Heart left ventricle (tissue), 16 donors: Measurements from ENCODE around the gene PLA2G4B. TPM values are rescaled to one million over a fixed set of nuclear protein-coding genes. Genes with fewer than 3 reads are reported as not detected.

Experiments used
- ATAC-seq, 4 donors: fragments of 200-7000 bp; cut with Tn5 transposase; one replicate each; pipeline ENCODE4 v1.9.1; 2020 to 2022; ENCODE audit warnings: moderate library complexity in 4 of 4, mild to moderate bottlenecking in 3 of 4, moderate number of reproducible peaks in 1 of 4
- DNase-seq, 5 donors: peaks; one replicate each; pipeline ENCODE4 v3.0.0-alpha.2; 2020
- H3K27ac ChIP-seq, 12 donors: fragments of 200-600 bp; sonication (generic) in 4 of 12; one replicate each; pipeline versions ENCODE4 v1.5.0 to v1.8.0; 2016 to 2022; ENCODE audit warnings: mild to moderate bottlenecking in 2 of 12
- H3K27me3 ChIP-seq, 9 donors: fragments of 200-600 bp; sonication (generic) in 2 of 9; one replicate each; pipeline versions ENCODE4 v1.5.1 to v1.8.0; 2016 to 2022; ENCODE audit warnings: mild to moderate bottlenecking in 3 of 9
- H3K36me3 ChIP-seq, 9 donors: fragments of 200-600 bp; sonication (generic) in 2 of 9; one replicate each; pipeline versions ENCODE4 v1.5.0 to v1.8.0; 2018 to 2022; ENCODE audit warnings: mild to moderate bottlenecking in 2 of 9
- H3K4me1 ChIP-seq, 12 donors: fragments of 200-600 bp; sonication (generic) in 4 of 12; one replicate each; pipeline versions ENCODE4 v1.5.0 to v1.8.0; 2016 to 2022; ENCODE audit warnings: mild to moderate bottlenecking in 3 of 12
- H3K4me3 ChIP-seq, 12 donors: fragments of 200-600 bp; sonication (generic) in 4 of 12; one replicate each; pipeline versions ENCODE4 v1.5.0 to v1.8.0; 2017 to 2022; ENCODE audit warnings: mild to moderate bottlenecking in 9 of 12, moderate library complexity in 4 of 12
- H3K9me3 ChIP-seq, 12 donors: fragments of 200-600 bp; sonication (generic) in 4 of 12; one replicate each; pipeline versions ENCODE4 v1.5.0 to v1.8.0; 2016 to 2022; ENCODE audit warnings: mild to moderate bottlenecking in 1 of 12
- CTCF ChIP-seq, 12 donors: fragments of 200-600 bp; sonication (generic) in 4 of 12; IDR thresholded peaks; one replicate each; pipeline versions ENCODE4 v1.5.0 to v1.8.0; 2018 to 2022; ENCODE audit warnings: antibody characterized with exemption in 12 of 12, mild to moderate bottlenecking in 5 of 12
- POLR2A ChIP-seq, 2 donors: fragments of 450-650 bp; IDR thresholded peaks; one replicate each; pipeline ENCODE4 v1.6.1; 2017; ENCODE audit warnings: antibody characterized with exemption in 2 of 2, mild to moderate bottlenecking in 2 of 2, moderate library complexity in 2 of 2
- WGBS, 4 donors: extraction: QIAGEN DNeasy Blood & Tissue Kit in 2 of 4; methylation state at CpG; one replicate each; pipeline versions ENCODE4 v1.1.5 to v1.1.7; 2013 to 2018; 5-methylcytosine and 5-hydroxymethylcytosine counted together
- intact Hi-C, 10 donors: fragments of 100-400 bp; cut with DNase I; formaldehyde crosslinking; loops; one replicate each; pipeline versions ENCODE4 v1.11.1 to v1.14.2; 2022
- polyA plus RNA-seq, 2 donors: library from polyadenylated mRNA; stranded (reverse); fragments of 200-250 nt; gene quantifications; one replicate each; pipeline ENCODE4 v1.2.3, GENCODE V29; 2013
- total RNA-seq, 9 donors: library from RNA; depleted of rRNA in 2 of 9; stranded (reverse); fragments of >200 nt in 2 of 9; fragmentation: NEBNext Ultra II Directional in 3 of 9; extraction: Animal tissue kit (Norgen Biotek cat#: 25700) in 3 of 9; gene quantifications; one replicate each; pipeline versions ENCODE4 v1.1.0 to v1.2.4, GENCODE V29; 2016 to 2023
- donor health status: ischemic (EF 13 %, LVEDD 7.1; RV severe dilation, severe dysfunction).
- donor health status: healthy with polysubstance abuse.
- donor health status: DM: no; HTN: yes; CAD: no.
- donor health status: DM: no; HTN: no; CAD: no.
- donor health status: ischemic (EF 25% LVEDD 6.9; RV normal size, moderate dysfunction).
- donor health status: ischemic (EF 25% LVEDD 5.7; RV mildly dilated, moderate dysfunction).
- donor health status: healthy.
- donor health status: DM: yes; HTN: yes; CAD: no.
- donor health status: ischemic (EF 35%, LVEDD 5.7; RV mildly dilated, moderate dysfunction).
- donor health status: nonischemic (EF 11% LVEDD 7.7; RV severe dilation, severe dysfunction).
- donor health status: DM: yes; HTN: yes; CAD: no.
- donor health status: PGD.
- donor health status: ischemic (EF 29% LVEDD 5.4; RV normal size, mild dysfunction).
- donor health status: nonischemic (EF 23%, LVEDD 6.1; RV moderate dilation, normal function).

Gene PLA2G4B
- total and polyA plus RNA-seq, 11 donors: 0.38 to 6.0 (median 2.8) TPM

- no peak for ATAC-seq
- DNase-seq: no peak
- intact Hi-C loops: loop anchor here in 2 of 10 donors (5.0 to 10.0 kb wide), 2 partner anchors 60 to 233 kb away; partner anchors contain the start of gene SPTBN5 (in 1 of the 2)
- peaks cover 0 to 23% (median 11%) of the 10 kb centered on the region in 9 donors for H3K36me3 ChIP-seq
- H3K4me3 ChIP-seq: no peak overlapping the region
- H3K27ac ChIP-seq: no peak overlapping the region
- H3K9me3 ChIP-seq: no peaks in the 10 kb centered on the region
- WGBS, 4 donors: 91 to 94% (median 93%) methylated on average over 8 to 10 of the region's 10 CpGs
- no peaks in the 10 kb centered on the region for H3K27me3 ChIP-seq
- TF ChIP-seq CTCF (IDR thresholded peaks at IDR 0.05) (no peak), POLR2A (IDR thresholded peaks at IDR 0.05) (no peak)
- peaks cover 0 to 28% (median 17%) of the 10 kb centered on the region in 12 donors for H3K4me1 ChIP-seq
These were observed 6.4 kb upstream of the PLA2G4B start for GRCh38 chr15:41832208-41832607.

- no peaks in the 10 kb centered on the region for H3K27me3 ChIP-seq
- TF ChIP-seq CTCF (IDR thresholded peaks at IDR 0.05) (no peak), POLR2A (IDR thresholded peaks at IDR 0.05) (no peak)
- H3K27ac ChIP-seq: no peak overlapping the region
- H3K4me3 ChIP-seq: no peak overlapping the region
- 75 to 88% (median 80%) methylated on average over 3 of the region's 3 CpGs for WGBS, 4 donors
- H3K36me3 ChIP-seq: peaks cover 0 to 27% (median 11%) of the 10 kb centered on the region in 9 donors
- intact Hi-C loops: loop anchor here in 2 of 10 donors (5.0 to 10.0 kb wide), 2 partner anchors 59 to 232 kb away; partner anchors contain the start of gene SPTBN5 (in 1 of the 2)
- H3K4me1 ChIP-seq: peaks cover 0 to 25% (median 13%) of the 10 kb centered on the region in 12 donors
- H3K9me3 ChIP-seq: no peaks in the 10 kb centered on the region
- ATAC-seq (no peak), DNase-seq (no peak)
These were observed 5.8 kb upstream of the PLA2G4B start for GRCh38 chr15:41832875-41833274.

GRCh38 chr15:41834096-41834495 is 4.6 kb upstream of the PLA2G4B start:
- Histone ChIP-seq H3K9me3 (no peaks in the 10 kb centered on the region), H3K4me1 (peaks cover 0 to 27% (median 8%) of the 10 kb centered on the region in 12 donors), H3K36me3 (peaks cover 0 to 30% (median 11%) of the 10 kb centered on the region in 9 donors), H3K27ac (no peak overlapping the region), H3K4me3 (no peak overlapping the region), H3K27me3 (no peaks in the 10 kb centered on the region)
- WGBS, 4 donors: 87 to 93% (median 93%) methylated on average over 3 of the region's 3 CpGs
- no peak for DNase-seq
- no peak for ATAC-seq
- no peak for TF ChIP-seq CTCF (IDR thresholded peaks at IDR 0.05)
- TF ChIP-seq POLR2A (IDR thresholded peaks at IDR 0.05): no peak
- intact Hi-C loops: loop anchor here in 2 of 10 donors (5.0 to 10.0 kb wide), 2 partner anchors 58 to 231 kb away; partner anchors contain the start of gene SPTBN5 (in 1 of the 2)

- peaks cover 0 to 37% (median 19%) of the 10 kb centered on the region in 9 donors for H3K36me3 ChIP-seq
- no peak for TF ChIP-seq CTCF (IDR thresholded peaks at IDR 0.05)
- no peak for TF ChIP-seq POLR2A (IDR thresholded peaks at IDR 0.05)
- no peak for ATAC-seq
- 42 to 60% (median 50%) methylated on average over 2 to 6 of the region's 6 CpGs for WGBS, 4 donors
- no peaks in the 10 kb centered on the region for H3K9me3 ChIP-seq
- H3K27me3 ChIP-seq: no peaks in the 10 kb centered on the region
- no peak overlapping the region for H3K4me3 ChIP-seq
- DNase-seq: no peak
- H3K27ac ChIP-seq: no peak overlapping the region
- H3K4me1 ChIP-seq: peaks cover 0 to 24% (median 4%) of the 10 kb centered on the region in 12 donors
- intact Hi-C loops: loop anchor here in 1 of 10 donors (10.0 kb wide), 1 partner anchor 229 kb away; no protein-coding TSS in a partner anchor
These were observed 2.6 kb upstream of the PLA2G4B start for GRCh38 chr15:41836073-41836472.
